H1 (cell line): ENCODE results near the gene L2HGDH. TPM values are rescaled to one million over a fixed set of nuclear protein-coding genes. Genes with fewer than 3 reads are reported as not detected.
A peak's percentile ranks its signal among the peaks of the same experiment; 100 is the strongest.

Experiments used
- BACH1 ChIP-seq: IDR thresholded peaks from 2 replicates; pipeline ENCODE4 v1.6.1; 2012; ENCODE audit warnings: low read length, improper control_type of control experiment
- CBX8 ChIP-seq: fragments of 300-800, 300-1000 bp; sonication (generic); IDR thresholded peaks from 2 replicates; pipeline ENCODE4 v1.7.1; 2016; ENCODE audit warnings: low read depth, low read length, borderline replicate concordance
- CHD1 ChIP-seq: IDR thresholded peaks from 2 replicates; pipeline ENCODE4 v1.6.1; 2012; ENCODE audit warnings: low read depth, low read length, improper control_type of control experiment
- KDM5A ChIP-seq: fragments of 200-600 bp; IDR thresholded peaks from 2 replicates; pipeline ENCODE4 v1.7.1; 2012; ENCODE audit warnings: mild to moderate bottlenecking, low read length, inconsistent platforms, mixed read lengths
- PHF8 ChIP-seq: fragments of 200-600 bp; sonication (generic); conservative IDR thresholded peaks from 2 replicates; pipeline ENCODE4 v1.7.1; 2012; ENCODE audit warnings: low read depth, mild to moderate bottlenecking, inconsistent platforms, low read length, moderate library complexity
- POLR2A ChIP-seq, 2 experiments: IDR thresholded peaks; 1 replicate in 1 of 2; 2 replicates in 1 of 2; pipeline ENCODE4 v1.6.1; 2011; ENCODE audit warnings: low read depth in 2 of 2, low read length in 2 of 2, mild to moderate bottlenecking in 2 of 2; ENCODE audit errors: control extremely low read depth in 1 of 2
- RBBP5 ChIP-seq: IDR thresholded peaks from 2 replicates; pipeline ENCODE4 v1.7.1; 2012; ENCODE audit warnings: low read depth, mild to moderate bottlenecking, inconsistent platforms, low read length, moderate library complexity, borderline replicate concordance
- YY1 ChIP-seq: IDR thresholded peaks from 2 replicates; pipeline ENCODE4 v1.6.1; 2011; ENCODE audit warnings: low read depth, mild to moderate bottlenecking, low read length
- polyA plus RNA-seq, 7 experiments: library from polyadenylated mRNA; depleted of rRNA in 3 of 7; stranded (reverse) in 5 of 7; unstranded in 2 of 7; fragments of >200 nt in 5 of 7; fragments of 200-250 nt in 2 of 7; gene quantifications; 1 replicate in 5 of 7; 2 replicates in 1 of 7; 4 replicates in 1 of 7; pipeline versions ENCODE4 v1.2.1 to v1.2.3, GENCODE V29; 2011 to 2013; ENCODE audit warnings: missing spikeins in 2 of 7, mixed read lengths in 2 of 7
- total RNA-seq: library from RNA; stranded (reverse); fragmentation: NEBNext Ultra II Directional; extraction: Animal tissue kit (Norgen Biotek cat#: 25700); gene quantifications from 2 replicates; pipeline ENCODE4 v1.2.1, GENCODE V29; 2021

L2HGDH gene
- total and polyA plus RNA-seq, 2 of the 8 experiments (the other 6 are each of a cell fraction or from before 2014, with no cell fraction given) = 12.2 to 28.6 TPM

DNA sequence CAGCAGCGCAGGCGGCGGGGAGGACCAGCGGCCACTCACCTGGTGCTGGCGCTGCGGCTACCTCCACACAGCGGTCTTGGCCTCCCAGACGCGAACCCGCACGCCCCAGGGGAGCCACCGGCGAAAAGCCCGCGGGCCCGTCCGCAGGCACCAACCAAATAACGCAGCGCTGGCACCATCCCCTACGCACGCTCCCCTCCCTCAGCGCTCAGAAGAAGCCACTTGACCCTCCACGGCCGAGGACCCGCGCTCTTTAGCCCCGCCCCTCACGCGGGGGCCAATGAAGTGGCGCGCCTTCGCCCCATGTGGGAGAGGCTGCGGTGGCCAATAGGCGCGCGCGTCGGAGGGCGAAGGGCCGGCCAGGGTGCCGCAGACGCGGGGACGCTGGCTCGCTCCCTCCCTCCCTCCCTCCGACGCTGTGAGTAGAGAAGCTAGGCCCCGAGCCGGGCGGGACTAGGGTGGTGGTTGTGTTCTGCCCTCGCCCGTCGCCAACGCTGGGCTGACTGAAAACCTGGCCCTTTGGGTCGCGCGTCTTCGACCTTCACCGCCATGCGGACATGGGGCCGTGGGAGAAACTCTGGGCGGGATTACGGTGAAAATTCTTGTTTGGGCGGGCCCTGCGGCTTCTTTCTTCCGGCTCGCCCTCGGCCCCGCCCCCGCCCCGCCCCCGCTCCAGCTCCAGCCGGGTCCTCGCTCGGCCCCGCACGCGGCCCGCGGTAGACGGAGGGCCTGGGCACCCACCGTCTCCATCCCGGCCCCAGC is at the start of gene L2HGDH, which contains the start of gene DMAC2L (continued):
- TF ChIP-seq RBBP5 (no peak; the same call in 1 of the 2 replicates), CBX8 (no peak), KDM5A (no peak), PHF8 (peak; percentile 97), CHD1 (no peak), YY1 (no peak), BACH1 (no peak; the same call in 1 of the 2 replicates), POLR2A (IDR thresholded peaks at IDR 0.05; ENCODE audit: control extremely low read depth in 1 of 2, low read depth in 2 of 2, low read length in 2 of 2) (peak; percentile 13 to 85; a peak in 2 of 3 replicates)
